Erythroblast (primary cell): ENCODE data around the gene KCP.

Source experiments
- GATA1 ChIP-seq: IDR thresholded peaks from 2 replicates; pipeline ENCODE4 v1.6.1; 2011; ENCODE audit warnings: low read depth, mild to moderate bottlenecking, control low read depth, low read length, moderate library complexity
- POLR2A ChIP-seq: IDR thresholded peaks from 2 replicates; pipeline ENCODE4 v1.6.1; 2011; ENCODE audit warnings: mild to moderate bottlenecking, low read length

DNA sequence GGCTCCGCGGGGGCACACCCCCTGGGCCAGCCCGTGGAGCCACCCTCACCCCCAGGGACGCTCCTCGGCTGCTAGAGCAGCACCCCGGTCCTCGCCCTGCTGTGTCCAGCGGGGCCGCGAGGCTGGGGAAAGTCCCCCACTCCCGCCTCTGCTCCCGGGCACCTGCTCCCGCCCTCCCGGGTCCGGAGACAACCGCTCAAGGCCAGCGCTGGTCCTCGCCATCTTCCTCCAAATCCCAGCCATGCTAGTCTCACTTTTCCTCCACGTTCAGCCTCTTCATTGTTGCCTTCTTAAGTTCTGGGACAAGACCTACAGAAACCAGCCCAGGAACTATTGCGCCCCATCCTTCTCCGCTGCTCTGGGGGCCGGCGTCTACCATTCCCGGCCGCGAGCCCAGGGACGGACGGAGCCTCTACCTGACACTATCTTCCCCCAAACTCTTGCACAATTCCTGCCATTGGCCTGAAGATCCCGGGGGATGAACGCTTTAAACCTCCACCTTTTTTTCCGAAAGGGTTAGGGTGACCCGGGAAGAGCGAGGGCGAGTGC is 4.8 kb upstream of the KCP start:
- TF ChIP-seq POLR2A (no peak), GATA1 (no peak)
